GM18858 (cell line): ENCODE measurements around the gene FBXW7.
A peak's percentile ranks its signal among the peaks of the same experiment; 100 is the strongest.

Experiments
- ATAC-seq: cut with Tn5 transposase; IDR thresholded peaks from one replicate; pipeline ENCODE4 v1.9.1; 2021; ENCODE audit not compliant: unreplicated experiment

Gene FBXW7

GRCh38 chr4:152476796-152477195 lies 59.1 kb downstream of the FBXW7 start:
- ATAC-seq: no peak

GRCh38 chr4:152471251-152471792 lies 64.6 kb downstream of the FBXW7 start:
- no peak for ATAC-seq

DNA sequence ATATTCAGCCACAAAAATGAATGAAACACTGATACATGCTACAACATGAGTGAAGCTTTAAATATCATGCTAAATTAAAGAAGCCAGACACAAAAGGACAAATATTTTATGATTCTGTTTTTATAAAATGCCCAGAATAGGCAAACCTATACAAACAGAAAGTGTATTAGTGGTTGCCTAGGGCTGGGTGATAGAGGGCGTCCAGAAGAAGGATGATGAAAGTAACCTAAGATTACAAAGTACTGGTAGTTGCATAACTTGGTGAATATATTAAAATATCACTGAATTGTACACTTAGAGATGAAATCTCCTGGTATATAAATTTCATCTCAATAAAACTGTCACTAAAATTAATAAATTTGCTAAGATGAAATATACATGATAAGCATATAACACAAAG lies 67.5 kb downstream of the FBXW7 start:
- no peak for ATAC-seq

DNA sequence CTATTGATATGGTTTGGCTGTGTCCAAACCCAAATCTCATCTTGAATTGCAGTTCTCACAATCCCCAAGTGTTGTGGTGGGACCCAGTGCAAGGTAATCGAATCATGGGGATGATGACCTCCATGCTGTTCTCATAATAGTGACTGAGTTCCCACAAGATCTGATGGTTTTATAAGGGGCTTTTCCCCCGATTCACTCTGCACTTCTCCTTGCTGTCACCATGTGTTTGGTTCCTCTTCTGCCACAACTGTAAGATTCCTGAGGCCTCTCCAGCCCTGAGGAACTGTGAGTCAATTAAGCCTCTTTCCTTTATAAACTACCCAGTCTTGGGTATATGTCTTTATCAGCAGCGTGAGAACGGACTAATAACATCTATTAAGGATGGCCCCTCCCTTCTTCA lies 68.8 kb downstream of the FBXW7 start:
- ATAC-seq: no peak

DNA sequence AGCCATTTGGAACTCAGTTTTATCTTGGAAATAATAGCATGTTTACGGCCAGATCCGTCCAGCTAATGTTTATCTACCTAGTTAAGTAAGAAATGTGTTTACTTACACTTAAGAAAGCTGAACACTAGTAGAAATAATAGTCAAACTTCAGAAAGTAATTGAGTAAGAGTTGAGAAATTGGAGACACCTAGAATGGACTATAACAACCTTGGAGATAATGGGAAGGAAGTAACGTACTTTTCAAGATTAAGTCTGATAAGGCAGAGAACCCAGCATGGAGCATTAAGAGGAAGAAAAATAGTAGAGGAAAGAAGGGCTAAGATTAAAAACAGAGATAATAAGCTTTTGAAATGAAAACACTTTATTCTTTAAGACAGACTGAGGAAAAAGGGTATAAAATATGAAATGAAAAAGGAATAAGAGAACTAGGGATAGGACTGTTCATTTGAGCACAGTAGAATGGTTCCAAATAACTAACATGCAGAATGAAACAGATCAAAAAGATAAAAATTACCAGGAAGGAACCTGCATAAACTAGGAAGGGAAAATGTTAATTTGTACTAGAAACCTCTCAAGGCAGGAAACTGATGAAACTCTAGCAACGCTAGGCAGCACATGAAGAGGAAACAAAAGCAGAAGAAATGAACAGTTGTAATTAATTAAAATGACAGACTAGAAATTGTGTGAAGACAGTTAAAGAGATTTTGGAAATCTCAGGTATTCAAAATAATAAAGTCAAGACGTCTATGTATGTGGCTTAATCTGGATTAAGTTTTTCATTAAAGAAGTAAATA lies 71.7 kb downstream of the FBXW7 start:
- ATAC-seq: no peak

GRCh38 chr4:152463562-152463961 lies 72.3 kb downstream of the FBXW7 start:
- no peak for ATAC-seq

GRCh38 chr4:152462695-152463094 lies 73.2 kb downstream of the FBXW7 start:
- ATAC-seq: no peak

DNA sequence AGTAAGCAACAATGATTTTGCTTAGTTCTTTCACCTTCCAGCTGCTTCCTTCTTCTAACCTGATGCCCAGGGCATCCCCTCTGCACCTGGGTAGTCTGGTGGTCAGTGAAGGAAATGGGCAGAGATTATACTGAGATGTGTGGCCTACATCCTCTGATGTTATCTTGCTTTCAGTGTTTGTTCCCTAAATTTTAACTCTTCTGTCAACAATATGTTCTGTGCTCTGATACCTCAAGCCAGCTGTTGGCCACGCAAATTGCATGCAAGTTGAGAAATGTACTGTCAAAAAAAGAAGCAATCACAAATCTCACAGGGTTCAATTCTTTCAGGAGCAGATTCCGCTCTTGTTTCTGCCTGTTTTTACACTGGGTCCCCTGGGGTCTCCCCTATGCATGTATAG lies 73.8 kb downstream of the FBXW7 start:
- ATAC-seq: peak; percentile 48

GRCh38 chr4:152460488-152460887 lies 75.4 kb downstream of the FBXW7 start:
- ATAC-seq: no peak

- no peak for ATAC-seq
Observed at GRCh38 chr4:152459326-152459725, 76.6 kb downstream of the FBXW7 start.

DNA sequence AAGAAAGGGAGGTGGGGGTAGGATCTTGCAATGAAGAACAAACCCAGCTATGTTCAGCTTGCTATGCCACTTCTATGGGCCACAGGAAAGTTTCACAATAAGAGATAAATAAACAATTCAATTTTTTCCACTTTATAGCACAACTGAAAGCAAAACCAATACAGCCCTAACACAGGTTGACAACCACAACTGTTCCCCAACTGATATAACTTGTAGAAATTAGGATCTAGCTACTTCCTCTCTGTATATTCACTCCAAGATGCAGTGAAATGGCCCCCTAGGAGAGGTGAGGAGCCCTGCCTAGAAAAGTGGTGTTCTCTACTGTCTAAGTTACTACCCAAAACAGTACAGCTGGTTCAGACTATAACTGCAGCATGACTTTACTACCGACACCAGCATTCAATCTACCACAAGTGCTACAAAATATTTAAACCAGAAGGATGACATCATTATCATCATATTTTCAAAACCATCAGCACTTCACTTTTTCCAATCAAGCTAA lies 77.0 kb downstream of the FBXW7 start:
- ATAC-seq: no peak

DNA sequence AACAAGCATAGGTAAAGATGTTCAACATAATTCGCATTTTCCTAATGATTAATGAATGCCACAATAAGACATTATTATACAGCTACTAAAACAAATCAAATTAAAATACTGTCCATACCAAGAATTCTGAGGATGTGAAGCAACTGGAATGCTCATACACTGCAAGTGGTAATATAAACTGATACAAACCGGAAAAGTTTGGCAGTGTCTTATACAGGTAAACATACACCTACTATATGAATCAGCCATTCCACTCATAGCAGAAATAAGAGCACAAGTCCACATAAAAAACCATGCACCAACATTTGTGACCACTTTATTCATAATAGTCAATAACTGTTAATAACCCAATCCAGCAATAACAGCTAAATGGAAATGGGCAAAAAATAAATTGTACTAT lies 79.3 kb downstream of the FBXW7 start:
- ATAC-seq: no peak

DNA sequence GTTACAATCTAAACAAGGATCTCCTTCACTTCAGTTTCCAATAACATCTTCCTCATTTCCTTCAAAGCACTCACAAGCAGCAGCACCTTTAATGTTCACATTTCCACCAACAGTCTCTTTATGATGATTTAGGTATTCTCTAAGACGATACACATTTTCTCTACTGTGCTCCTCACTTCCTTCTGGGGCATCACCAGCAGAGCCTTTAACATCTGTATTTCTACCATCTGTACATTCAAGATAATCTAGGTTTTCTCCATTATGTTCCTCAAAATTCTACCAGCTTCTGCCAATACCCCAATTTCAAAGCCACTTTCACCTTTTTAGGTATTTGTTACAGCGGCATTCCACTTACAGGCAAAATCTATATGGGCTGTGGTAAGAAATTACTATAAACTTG lies 80.6 kb downstream of the FBXW7 start:
- no peak for ATAC-seq

DNA sequence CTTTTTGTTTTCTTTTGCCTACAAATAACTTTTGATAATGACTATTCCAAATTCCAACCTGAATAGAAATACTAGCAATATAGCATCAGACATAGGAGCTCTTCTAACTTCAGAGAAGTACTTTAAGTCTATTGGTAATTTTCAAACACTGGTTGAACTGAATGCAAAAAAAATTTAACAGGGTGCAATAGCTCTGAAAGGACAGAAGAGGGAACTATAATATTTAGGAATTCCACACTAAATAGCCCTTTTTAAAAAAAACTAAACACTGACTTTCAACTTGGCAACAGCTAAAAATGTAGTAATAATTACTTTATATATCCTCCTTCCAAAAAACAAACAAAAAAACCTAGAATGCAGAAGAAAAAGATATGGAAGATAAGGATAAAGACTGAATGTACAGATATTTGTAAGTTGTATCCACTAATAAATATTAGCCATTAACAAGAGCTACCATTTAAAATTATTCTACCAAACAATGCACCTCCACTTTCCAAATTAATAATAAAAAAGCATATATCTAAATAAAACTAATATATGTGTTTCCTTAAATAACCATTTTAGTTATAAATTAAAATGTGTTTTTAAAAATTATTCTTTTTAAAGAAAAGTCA lies 81.4 kb downstream of the FBXW7 start:
- ATAC-seq: no peak

DNA sequence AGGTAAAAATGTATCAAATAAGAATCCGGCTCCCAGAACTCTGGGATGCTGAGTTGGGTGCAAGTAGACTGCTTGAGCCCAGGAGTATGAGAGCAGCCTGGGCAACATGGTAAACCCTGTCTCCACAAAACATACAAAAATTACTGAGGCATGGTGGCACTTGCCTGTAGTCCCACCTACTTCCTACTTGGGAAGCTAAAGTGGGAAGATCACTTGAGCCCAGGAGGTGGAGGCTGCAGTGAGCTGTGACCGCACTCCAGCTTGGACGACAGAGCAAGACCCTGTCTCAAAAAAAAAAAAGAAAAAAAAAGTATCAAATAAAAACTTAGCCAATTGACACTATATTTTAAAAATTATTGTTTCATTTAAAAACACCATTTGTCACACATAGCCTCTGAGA lies 84.4 kb downstream of the FBXW7 start:
- ATAC-seq: no peak

GRCh38 chr4:152448854-152449253 lies 87.0 kb downstream of the FBXW7 start:
- ATAC-seq: no peak

GRCh38 chr4:152448038-152448707 lies 87.7 kb downstream of the FBXW7 start:
- no peak for ATAC-seq

DNA sequence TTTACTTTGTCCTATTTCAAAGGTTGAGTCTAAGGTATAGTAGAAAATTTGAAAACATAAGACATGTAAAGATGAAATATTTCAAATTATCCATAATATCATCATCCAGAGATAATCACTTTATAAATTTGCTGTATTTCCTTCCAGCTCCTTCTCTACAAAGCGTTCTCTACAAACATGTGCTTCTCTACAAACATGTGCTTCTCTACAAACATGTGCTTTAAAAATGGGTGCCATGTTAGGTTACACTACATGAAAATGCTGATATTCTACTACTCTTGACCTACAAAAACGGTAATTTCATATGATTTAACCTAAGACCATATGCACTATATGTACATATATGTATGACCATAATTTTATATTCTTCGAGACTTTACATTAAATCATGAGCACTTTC lies 92.0 kb downstream of the FBXW7 start:
- ATAC-seq: no peak

DNA sequence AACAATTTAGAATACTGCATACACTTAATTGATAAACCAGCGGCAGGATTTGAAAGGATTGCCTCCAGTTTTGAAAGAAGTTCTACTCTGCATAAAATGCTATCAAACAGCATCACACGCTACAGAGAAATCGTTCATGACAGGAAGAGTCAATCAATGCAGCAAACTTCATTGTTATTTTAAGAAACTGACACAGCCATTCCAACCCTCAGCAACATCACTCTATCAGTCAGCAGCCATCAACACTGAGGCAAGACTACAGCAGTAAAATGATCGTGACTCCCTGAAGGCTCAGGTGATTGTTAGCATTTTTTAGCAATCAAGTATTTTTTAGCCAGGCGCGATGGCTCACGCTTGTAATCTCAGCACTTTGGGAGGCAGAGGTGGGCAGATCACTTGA lies 98.3 kb downstream of the FBXW7 start:
- ATAC-seq: no peak

GRCh38 chr4:152436384-152436783 lies 99.5 kb downstream of the FBXW7 start:
- ATAC-seq: no peak

- no peak for ATAC-seq
Observed at GRCh38 chr4:152434011-152434410, 101.9 kb downstream of the FBXW7 start.

GRCh38 chr4:152431784-152432183 lies 104.1 kb downstream of the FBXW7 start:
- no peak for ATAC-seq
